Activated CD8-positive, alpha-beta memory T cell treated with anti-CD3 and anti-CD28 coated beads for 36 hours (primary cell): ENCODE data around the gene YKT6. TPM values are rescaled to one million over a fixed set of nuclear protein-coding genes. Genes with fewer than 3 reads are reported as not detected.

Experiments used
- CTCF ChIA-PET: fragments of 350-600 bp; sonication (Branson Sonifier 250); formaldehyde crosslinking; loops from one replicate; lab custom pipeline; 2021; ENCODE audit warnings: antibody characterized with exemption; lab: Charles Lee
- POLR2A ChIA-PET: fragments of 350-600 bp; sonication (Branson Sonifier 250); formaldehyde crosslinking; loops from one replicate; lab custom pipeline; 2021; ENCODE audit warnings: antibody characterized with exemption; lab: Charles Lee
- total RNA-seq, 2 experiments: library from RNA; stranded (reverse); gene quantifications; one replicate each; pipeline ENCODE4 v1.2.3, GENCODE V29; 2021

Gene YKT6
- total RNA-seq, 2 experiments from 2014 or later, result 81.0 to 83.9 TPM

- POLR2A ChIA-PET, result no interaction called here
- CTCF ChIA-PET, result no interaction called here
Measured at GRCh38 chr7:44263326-44264082, 62.7 kb downstream of the YKT6 start.

Other genes starting within 250 kb of the YKT6 start
- gene SPDYE1, start 203.1 kb upstream of the YKT6 start, total RNA-seq, result not detected
- 100 to 1,000 TPM; 142 to 153 TPM for gene DBNL, start 156.3 kb upstream of the YKT6 start, total RNA-seq
- gene PGAM2, start 135.4 kb upstream of the YKT6 start, total RNA-seq, result not detected
- 10 to 100 TPM; 40.8 to 42.4 TPM for gene POLM, start 118.4 kb upstream of the YKT6 start, total RNA-seq
- 10 to 100 TPM; 12.9 to 14.0 TPM for gene AEBP1, start 96.6 kb upstream of the YKT6 start, total RNA-seq
- 100 to 1,000 TPM; 298 to 305 TPM for gene POLD2, start 77.4 kb upstream of the YKT6 start, total RNA-seq
- not detected for gene MYL7, start 59.6 kb upstream of the YKT6 start, total RNA-seq
- gene GCK, start 11.5 kb upstream of the YKT6 start, total RNA-seq, result 1 to 10 TPM; 1.4 to 1.8 TPM
- under 1 TPM; 0.17 to 0.40 TPM for gene CAMK2B, start 124.6 kb downstream of the YKT6 start, total RNA-seq